Measurements from ENCODE around the gene CIROP.

Gene CIROP

GRCh38 chr14:23066855-23067744 is 37.7 kb downstream of the CIROP start:
- DNase-seq (ENCODE audit: low spot score) = no peak

GRCh38 chr14:23066368-23066767 is 38.4 kb downstream of the CIROP start:
- DNase-seq (ENCODE audit: low spot score) = no peak

GRCh38 chr14:23063601-23064000 is 41.2 kb downstream of the CIROP start:
- no peak for DNase-seq (ENCODE audit: low spot score)

GRCh38 chr14:23062002-23062401 is 42.8 kb downstream of the CIROP start:
- no peak for DNase-seq (ENCODE audit: low spot score)

- DNase-seq (ENCODE audit: low spot score) = no peak
Measured at GRCh38 chr14:23060536-23061260, 44.1 kb downstream of the CIROP start.

GRCh38 chr14:23058654-23059504 is 45.9 kb downstream of the CIROP start:
- DNase-seq (ENCODE audit: low spot score) = no peak

GRCh38 chr14:23057757-23058653 is 46.8 kb downstream of the CIROP start:
- peak; percentile 86 for DNase-seq (ENCODE audit: low spot score)

GRCh38 chr14:23056956-23057756 is 47.6 kb downstream of the CIROP start, which contains the start of gene CDH24:
Gene CDH24, minus strand, starts transcription at chr14:23057520. Its CDS starts 1,787 bp downstream, at chr14:23055733.
- peak; percentile 51 for DNase-seq (ENCODE audit: low spot score)

- DNase-seq (ENCODE audit: low spot score) = peak; percentile 74
Measured at GRCh38 chr14:23056145-23056955, 48.4 kb downstream of the CIROP start.

GRCh38 chr14:23055621-23056144 is 49.1 kb downstream of the CIROP start:
- no peak for DNase-seq (ENCODE audit: low spot score)

GRCh38 chr14:23055147-23055550 is 49.6 kb downstream of the CIROP start:
- DNase-seq (ENCODE audit: low spot score) = no peak

- DNase-seq (ENCODE audit: low spot score) = no peak
Measured at GRCh38 chr14:23054000-23054811, 50.6 kb downstream of the CIROP start.

- DNase-seq (ENCODE audit: low spot score) = no peak
Measured at GRCh38 chr14:23053426-23053825, 51.4 kb downstream of the CIROP start.

- no peak for DNase-seq (ENCODE audit: low spot score)
Measured at GRCh38 chr14:23052671-23053070, 52.1 kb downstream of the CIROP start.

- no peak for DNase-seq (ENCODE audit: low spot score)
Measured at GRCh38 chr14:23052182-23052623, 52.6 kb downstream of the CIROP start.

GRCh38 chr14:23051141-23052057 is 53.4 kb downstream of the CIROP start:
- no peak for DNase-seq (ENCODE audit: low spot score)

All from hematopoietic multipotent progenitor cell treated with erythropoietin and hydrocortisone succinate and interleukin-3 and kit ligand, for 15 days (in vitro differentiated cells).